GM12874 (cell line): ENCODE measurements around the gene PLP1.

ENCODE experiments used
- CTCF ChIP-seq: IDR thresholded peaks from 2 replicates; pipeline ENCODE4 v1.5.1; 2011; ENCODE audit warnings: low read depth, mild to moderate bottlenecking, control low read depth, low read length, moderate library complexity; ENCODE audit not compliant: insufficient read depth

PLP1 gene

DNA sequence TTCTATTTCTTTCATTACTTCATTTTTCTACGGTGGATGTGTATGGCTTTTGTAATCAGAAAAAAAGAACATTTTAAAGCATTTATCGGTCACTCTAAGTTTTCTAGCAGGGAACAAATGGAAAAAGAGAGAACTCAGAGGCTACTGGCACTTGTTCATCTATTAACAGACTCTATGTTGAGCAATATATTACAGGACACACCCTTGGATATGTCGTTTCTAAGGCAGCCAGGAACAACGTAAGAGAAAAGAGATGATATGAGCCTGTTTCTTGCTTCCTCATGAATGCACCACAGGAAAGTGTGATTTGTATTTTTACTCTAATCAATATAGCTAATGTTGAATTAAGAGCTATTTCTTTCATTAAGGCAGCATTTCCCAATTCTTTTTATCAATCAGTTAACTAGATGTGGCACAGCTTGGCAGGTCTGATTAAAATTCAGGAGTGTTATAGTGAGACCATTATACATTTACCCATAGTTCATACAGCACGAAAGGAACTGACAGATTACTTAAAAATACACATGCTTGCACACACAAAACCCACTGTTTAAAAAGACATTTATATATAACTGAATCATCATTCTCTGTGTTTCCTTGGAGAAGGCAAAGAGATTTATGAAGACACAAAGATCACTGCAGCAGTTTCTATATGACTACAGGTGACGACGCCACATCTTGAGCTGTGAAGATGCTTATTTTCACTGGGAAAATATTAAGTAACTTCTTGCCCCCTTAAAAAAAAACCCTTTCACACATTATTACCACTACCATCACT, 42.4 kb downstream of the PLP1 start:
- no peak for TF ChIP-seq CTCF

DNA sequence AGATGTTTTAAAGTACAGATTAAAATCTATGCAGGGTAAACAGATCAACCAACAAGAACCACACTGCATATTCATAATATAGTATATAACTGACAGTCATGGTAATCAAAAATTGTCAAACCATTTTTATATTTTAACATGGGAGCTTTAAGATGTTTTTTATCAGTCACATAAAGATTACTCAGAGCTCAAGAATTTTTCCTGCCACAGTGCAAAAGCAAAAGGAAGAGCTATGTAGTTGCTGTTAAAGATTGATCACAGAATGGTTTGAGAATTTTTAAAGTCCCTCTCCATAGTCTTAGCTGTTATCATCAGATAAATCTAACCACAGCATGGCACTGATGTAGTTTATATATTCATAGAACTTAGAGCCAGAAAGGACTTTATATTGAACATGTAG, 47.0 kb downstream of the PLP1 start:
- TF ChIP-seq CTCF = no peak

- TF ChIP-seq CTCF = no peak
Observed at GRCh38 chrX:103825881-103826280, 49.2 kb downstream of the PLP1 start.

GRCh38 chrX:103828529-103828928, 51.9 kb downstream of the PLP1 start:
- no peak for TF ChIP-seq CTCF

DNA sequence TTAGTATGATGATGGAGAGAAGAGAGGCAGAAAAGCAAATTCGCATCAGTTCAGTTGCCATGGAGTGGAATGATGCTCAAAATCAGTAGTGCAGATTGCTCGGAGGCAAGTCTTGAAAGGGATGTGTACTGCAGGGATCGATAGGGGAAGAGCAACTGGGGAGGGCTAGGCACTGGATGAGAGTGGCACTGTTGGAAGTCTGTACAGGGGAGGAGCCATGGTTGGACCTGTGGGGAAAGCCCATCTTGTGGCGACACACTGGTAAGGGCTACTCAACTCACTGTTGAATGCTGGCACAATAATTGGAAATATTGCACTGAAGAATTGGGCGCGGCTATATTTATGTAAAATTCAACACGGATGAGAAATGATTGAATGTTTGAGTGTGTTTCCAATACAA, 54.2 kb downstream of the PLP1 start:
- TF ChIP-seq CTCF = no peak

DNA sequence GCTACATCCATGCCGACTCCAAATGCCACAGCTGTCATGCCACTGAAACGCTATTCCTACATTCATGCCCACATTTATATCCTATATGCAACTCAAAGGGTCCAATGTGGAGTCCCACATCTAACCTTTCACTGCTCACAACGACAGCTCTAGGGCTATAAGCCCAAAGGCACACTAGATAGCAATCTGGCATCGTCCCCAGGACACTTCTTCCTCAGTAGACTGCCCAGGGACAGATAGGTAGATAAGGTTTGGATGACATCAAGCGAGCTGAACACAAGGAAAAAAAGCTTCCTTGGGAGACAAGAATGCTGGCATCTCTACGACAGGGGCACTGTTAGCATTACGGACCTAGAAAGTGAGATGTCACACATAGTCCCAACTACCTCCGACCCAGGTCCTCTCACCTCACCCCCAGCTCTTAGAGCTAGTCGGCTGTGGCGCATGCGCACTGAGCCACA, 54.7 kb downstream of the PLP1 start:
- TF ChIP-seq CTCF = no peak

DNA sequence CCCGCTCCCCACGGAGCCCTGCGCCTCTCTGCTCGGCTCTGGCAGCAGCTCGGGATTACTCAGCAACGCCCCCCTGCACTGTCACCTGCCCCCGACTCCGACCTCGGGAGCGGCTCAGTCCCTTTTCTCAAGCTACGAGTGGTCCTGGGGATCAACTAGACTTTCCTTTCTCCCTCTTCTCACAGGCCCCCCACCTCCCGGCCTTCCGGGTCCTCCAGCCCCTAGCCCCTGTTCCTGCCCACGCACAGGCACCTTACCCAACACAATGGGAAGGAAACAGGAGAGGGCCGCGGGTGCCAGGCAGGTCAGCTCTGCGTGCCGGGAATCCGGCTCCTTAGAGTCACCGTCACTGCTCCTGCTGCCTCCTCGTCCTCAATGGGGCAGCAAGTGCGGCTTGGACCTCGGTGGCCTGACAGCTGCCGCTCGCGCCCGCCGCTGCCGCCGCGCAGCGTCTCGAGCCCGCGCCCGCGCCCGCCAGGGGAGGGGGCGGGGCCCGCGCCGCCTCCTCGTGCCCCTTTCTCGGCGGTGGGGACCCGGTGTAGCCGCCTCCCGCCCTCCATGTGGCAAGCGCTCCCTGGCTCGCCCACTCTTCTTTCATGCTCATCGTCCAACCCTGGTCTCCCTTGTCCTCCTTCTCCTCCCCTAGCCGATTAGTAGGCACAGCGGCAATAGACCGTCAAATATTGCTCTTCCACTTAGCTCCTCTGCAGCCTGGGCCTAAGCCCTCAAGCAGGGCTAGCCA, 55.3 kb downstream of the PLP1 start, which contains the start of gene RAB9B:
RAB9B (minus strand) TSS at position 455 of the 742 bp plus-strand sequence. CDS start 6,473 bp downstream, outside the sequence.
- no peak for TF ChIP-seq CTCF
